NCI-H1694 (cell line): Measurements from ENCODE around the gene FGFBP3.
A peak's percentile ranks its signal among the peaks of the same experiment; 100 is the strongest.
"Not testable (repeated sequence)": the region's sequence is repeated elsewhere in the genome, so short reads cannot be mapped to it uniquely, and the experiment has no call there.

Source experiments
- DNase-seq: peaks from one replicate; lab custom pipeline; 2025; lab: John Stamatoyannopoulos, UW

Gene FGFBP3

GRCh38 chr10:91901784-91902677 lies 7.3 kb downstream of the FGFBP3 start:
- DNase-seq, result no peak

- DNase-seq, result no peak
Measured at GRCh38 chr10:91897421-91897820, 11.9 kb downstream of the FGFBP3 start.

- no peak for DNase-seq
Measured at GRCh38 chr10:91896212-91896756, 13.0 kb downstream of the FGFBP3 start.

GRCh38 chr10:91894261-91894685 lies 15.0 kb downstream of the FGFBP3 start:
- not testable (repeated sequence) for DNase-seq

GRCh38 chr10:91893051-91893450 lies 16.2 kb downstream of the FGFBP3 start:
- no peak for DNase-seq

GRCh38 chr10:91891125-91892001 lies 17.9 kb downstream of the FGFBP3 start:
- DNase-seq, result no peak

- no peak for DNase-seq
Measured at GRCh38 chr10:91887272-91888076, 21.8 kb downstream of the FGFBP3 start.

- no peak for DNase-seq
Measured at GRCh38 chr10:91886954-91887271, 22.4 kb downstream of the FGFBP3 start.

- DNase-seq, result no peak
Measured at GRCh38 chr10:91885362-91886079, 23.8 kb downstream of the FGFBP3 start.

GRCh38 chr10:91884536-91884935 lies 24.8 kb downstream of the FGFBP3 start:
- no peak for DNase-seq

GRCh38 chr10:91883549-91884444 lies 25.5 kb downstream of the FGFBP3 start:
- no peak for DNase-seq

- DNase-seq, result no peak
Measured at GRCh38 chr10:91880310-91880709, 29.0 kb downstream of the FGFBP3 start.

- DNase-seq, result no peak
Measured at GRCh38 chr10:91879515-91880170, 29.6 kb downstream of the FGFBP3 start.

- DNase-seq, result no peak
Measured at GRCh38 chr10:91875779-91876178, 33.5 kb downstream of the FGFBP3 start.

- no peak for DNase-seq
Measured at GRCh38 chr10:91875156-91875555, 34.1 kb downstream of the FGFBP3 start.

GRCh38 chr10:91865562-91866081 lies 43.7 kb downstream of the FGFBP3 start:
- no peak for DNase-seq

- DNase-seq, result no peak
Measured at GRCh38 chr10:91864744-91865143, 44.5 kb downstream of the FGFBP3 start.

GRCh38 chr10:91864099-91864498 lies 45.2 kb downstream of the FGFBP3 start:
- peak; percentile 58 for DNase-seq

GRCh38 chr10:91860885-91861284 lies 48.4 kb downstream of the FGFBP3 start:
- DNase-seq, result no peak
